GM21447 (cell line): ENCODE data around the gene FOXE1.

Experiments
- ATAC-seq: cut with Tn5 transposase; IDR thresholded peaks from one replicate; pipeline ENCODE4 v1.9.1; 2021; ENCODE audit not compliant: unreplicated experiment

The FOXE1 gene

GRCh38 chr9:97848215-97848479 lies 4.9 kb upstream of the FOXE1 start:
- ATAC-seq, result no peak

DNA sequence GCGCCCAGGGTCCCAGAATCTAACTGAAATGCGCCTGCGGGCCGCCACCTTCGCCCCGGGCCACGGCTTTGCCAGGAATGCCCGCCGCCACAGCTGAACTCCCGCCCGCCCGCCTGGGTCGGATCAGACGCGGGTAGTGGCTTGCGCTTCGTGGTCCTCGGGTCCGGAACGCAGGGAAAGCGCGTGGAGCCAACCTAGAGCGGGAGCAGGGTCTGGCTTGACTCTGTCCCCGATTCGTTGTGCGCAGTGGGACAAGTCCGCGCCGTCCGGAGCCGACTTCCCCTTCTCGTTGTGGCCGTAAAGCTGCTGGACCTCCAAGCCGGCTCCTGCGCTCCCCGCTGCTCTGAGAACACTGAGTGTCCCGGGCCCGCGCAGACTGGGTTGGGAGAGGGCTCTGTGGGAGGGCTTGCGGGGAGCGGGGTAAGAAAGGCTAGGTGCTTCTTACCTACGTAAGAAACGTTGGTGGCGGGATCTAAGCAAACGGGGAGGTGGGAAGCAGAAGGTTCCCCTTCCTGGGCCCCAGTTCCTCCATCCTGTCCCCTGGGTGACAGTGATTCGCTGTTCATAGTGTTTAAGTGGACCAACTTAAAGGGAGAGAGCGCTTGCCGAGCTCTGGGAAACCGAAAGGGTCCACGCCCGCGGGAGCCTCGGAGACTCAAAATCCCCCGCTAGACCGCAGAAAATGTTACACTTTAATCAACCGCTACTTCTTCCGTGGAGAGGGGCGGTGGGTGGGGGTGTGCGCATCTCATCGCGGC lies 4.4 kb upstream of the FOXE1 start:
- ATAC-seq, result no peak

GRCh38 chr9:97849980-97850379 lies 3.0 kb upstream of the FOXE1 start:
- ATAC-seq, result no peak

GRCh38 chr9:97850746-97851445 lies 2.1 kb upstream of the FOXE1 start:
- ATAC-seq, result no peak

- ATAC-seq, result no peak
Observed at GRCh38 chr9:97851446-97851883, 1.6 kb upstream of the FOXE1 start.

GRCh38 chr9:97852001-97852398 lies 1.0 kb upstream of the FOXE1 start:
- ATAC-seq, result no peak

DNA sequence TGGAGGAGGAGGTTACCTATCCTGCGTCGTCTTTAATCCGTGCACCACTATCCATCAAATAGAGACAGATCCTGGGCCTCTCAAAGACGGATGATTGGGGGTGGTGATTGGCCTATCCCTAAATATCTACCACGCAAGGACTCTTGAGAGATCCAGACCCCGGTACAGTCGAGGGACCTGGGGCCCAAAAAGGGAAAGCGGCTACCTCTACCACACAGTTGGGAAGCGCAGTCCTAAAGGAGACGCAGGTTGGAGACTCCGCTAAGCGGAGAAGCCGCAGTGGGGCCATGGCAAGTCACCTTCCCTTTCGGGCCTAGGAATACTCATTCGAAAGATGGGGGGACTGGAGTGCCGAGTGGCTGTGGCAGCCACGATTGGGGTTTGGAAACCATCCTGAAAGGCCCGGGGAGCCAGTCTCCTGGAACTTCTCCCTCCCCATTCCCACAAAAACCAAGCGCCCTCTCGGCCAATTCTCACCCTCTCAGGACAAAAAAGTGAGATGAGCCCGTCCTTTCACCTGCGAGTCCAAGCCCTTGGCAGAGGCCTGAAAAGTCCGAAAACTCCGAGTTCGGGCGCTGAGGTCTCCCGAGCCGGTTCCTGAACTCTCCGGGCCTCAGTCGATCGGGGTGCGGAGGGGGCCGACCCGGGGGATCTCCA lies 499 bp upstream of the FOXE1 start:
- ATAC-seq, result no peak

DNA sequence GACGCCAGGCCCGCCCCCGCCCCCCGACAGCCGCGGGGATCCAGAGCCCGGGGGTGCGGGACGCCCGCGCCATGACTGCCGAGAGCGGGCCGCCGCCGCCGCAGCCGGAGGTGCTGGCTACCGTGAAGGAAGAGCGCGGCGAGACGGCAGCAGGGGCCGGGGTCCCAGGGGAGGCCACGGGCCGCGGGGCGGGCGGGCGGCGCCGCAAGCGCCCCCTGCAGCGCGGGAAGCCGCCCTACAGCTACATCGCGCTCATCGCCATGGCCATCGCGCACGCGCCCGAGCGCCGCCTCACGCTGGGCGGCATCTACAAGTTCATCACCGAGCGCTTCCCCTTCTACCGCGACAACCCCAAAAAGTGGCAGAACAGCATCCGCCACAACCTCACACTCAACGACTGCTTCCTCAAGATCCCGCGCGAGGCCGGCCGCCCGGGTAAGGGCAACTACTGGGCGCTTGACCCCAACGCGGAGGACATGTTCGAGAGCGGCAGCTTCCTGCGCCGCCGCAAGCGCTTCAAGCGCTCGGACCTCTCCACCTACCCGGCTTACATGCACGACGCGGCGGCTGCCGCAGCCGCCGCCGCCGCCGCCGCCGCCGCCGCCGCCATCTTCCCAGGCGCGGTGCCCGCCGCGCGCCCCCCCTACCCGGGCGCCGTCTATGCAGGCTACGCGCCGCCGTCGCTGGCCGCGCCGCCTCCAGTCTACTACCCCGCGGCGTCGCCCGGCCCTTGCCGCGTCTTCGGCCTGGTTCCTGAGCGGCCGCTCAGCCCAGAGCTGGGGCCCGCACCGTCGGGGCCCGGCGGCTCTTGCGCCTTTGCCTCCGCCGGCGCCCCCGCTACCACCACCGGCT lies 1.0 kb downstream of the FOXE1 start:
- ATAC-seq, result no peak

DNA sequence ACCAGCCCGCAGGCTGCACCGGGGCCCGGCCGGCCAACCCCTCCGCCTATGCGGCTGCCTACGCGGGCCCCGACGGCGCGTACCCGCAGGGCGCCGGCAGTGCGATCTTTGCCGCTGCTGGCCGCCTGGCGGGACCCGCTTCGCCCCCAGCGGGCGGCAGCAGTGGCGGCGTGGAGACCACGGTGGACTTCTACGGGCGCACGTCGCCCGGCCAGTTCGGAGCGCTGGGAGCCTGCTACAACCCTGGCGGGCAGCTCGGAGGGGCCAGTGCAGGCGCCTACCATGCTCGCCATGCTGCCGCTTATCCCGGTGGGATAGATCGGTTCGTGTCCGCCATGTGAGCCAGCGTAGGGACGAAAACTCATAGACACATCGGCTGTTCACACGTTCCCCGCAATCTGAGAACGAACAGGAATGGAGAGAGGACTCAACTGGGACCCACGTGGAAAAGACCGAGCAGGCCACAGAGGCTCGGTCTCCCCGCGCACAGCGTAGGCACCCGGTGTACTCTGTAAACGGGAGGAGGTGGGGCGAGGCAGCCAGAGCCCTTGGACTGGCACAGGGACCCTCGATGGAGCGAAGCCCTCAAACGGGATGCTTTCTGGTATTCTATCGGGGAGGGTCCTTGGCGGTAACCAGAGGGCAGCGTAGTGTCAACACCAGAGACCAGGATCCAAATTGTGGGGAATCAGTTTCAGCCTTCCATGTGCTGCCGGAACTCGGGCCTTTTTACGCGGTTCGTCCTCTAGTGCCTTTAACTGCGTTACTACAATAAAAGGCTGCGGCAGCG lies 1.9 kb downstream of the FOXE1 start:
- no peak for ATAC-seq

GRCh38 chr9:97855486-97855875 lies 2.5 kb downstream of the FOXE1 start:
- ATAC-seq, result no peak

DNA sequence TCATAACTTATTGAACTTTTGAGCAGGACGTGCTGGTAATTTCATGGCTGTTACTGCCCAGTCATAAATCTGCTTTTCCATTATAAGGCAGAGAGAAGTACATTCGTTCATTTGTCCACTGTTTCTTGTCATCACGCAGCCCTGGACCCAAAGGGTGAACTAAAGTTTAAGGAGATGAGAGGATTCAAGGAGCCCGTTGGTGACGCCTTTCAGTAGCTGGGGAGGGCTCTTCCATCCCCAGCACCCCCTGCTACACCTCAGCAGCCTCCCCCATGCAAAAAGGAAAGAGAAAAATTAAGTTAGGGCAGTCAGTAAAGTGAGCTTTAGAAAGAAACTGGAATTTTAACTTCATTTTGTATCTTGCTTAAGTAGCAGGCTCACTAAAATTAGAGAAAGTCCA lies 2.9 kb downstream of the FOXE1 start:
- ATAC-seq, result no peak

DNA sequence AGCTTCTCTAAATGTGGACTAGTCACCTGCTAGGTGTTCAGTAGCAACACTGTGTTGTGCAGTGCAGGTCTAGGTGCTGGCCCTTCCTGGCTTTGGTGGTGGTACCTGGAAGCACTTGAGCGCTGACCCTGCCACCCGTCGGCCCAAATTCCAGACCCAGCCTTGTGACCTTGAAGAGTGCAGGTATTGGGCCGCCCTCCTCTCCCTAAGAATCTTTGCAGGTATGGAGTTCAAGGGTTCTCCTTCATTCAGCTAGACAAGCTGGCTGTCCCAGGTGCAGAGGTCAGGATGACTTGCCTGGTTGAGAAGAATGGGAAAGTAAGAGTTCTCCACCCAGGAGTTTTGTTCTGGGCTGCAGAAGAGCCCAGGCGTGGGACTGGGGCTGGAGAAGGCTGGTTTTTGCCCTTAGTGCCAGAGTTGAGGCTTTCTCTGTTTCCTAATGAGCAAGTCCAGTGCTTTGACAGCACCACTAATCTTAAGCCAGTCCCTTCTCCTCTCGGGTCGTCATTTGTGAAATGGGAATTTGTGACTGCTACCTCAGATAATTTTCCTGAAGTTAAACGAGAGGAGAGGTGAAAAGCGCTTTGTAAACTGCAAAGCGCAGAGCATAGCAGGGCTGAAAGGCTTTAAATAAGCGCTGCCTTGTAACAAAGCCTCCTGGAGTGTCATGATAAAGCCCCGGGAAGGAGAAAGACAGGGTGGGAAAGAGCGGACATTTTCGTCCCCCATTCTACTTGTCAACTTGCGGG lies 4.0 kb downstream of the FOXE1 start:
- no peak for ATAC-seq

- no peak for ATAC-seq
Observed at GRCh38 chr9:97857606-97858392, 4.8 kb downstream of the FOXE1 start.

GRCh38 chr9:97858393-97858713 lies 5.3 kb downstream of the FOXE1 start:
- no peak for ATAC-seq

GRCh38 chr9:97858826-97859225 lies 5.8 kb downstream of the FOXE1 start:
- ATAC-seq, result no peak

DNA sequence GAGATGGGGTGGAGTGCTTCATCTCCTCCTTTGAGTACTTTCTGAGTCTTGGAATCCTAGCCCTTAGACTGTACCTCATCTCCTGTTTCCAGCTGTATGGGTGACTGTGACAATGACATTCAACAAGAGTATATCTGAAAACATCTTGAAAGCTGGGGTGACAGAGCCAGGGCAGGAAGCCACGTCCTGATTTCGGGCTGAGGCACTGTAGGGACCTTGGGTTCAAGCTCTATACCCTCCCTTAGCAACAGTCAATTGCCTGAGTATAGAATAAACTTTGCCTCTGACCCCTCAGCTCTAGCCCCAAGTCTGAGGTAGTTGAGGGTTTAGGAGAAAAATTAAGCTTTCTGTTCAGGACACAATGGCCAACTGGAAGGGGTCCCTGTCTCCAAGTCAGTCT lies 6.3 kb downstream of the FOXE1 start:
- no peak for ATAC-seq

GRCh38 chr9:97860451-97861147 lies 7.6 kb downstream of the FOXE1 start:
- no peak for ATAC-seq

GRCh38 chr9:97861148-97861475 lies 8.1 kb downstream of the FOXE1 start:
- no peak for ATAC-seq

GRCh38 chr9:97863314-97863713 lies 10.3 kb downstream of the FOXE1 start:
- no peak for ATAC-seq
